ENCODE data around the gene MTUS2. TPM values are rescaled to one million over a fixed set of nuclear protein-coding genes. Genes with fewer than 3 reads are reported as not detected.

Gene MTUS2
- total and polyA plus RNA-seq, 10 of the 15 experiments (the other 5 are each of a cell fraction or from before 2014, with no cell fraction given) = under 0.01 to 0.05 (median 0.02) TPM; not detected in 6

- TF ChIP-seq MEF2B (IDR thresholded peaks at IDR 0.05; ENCODE audit: partially characterized antibody, poor library complexity, severe bottlenecking) = no peak
- TF ChIP-seq MYC (IDR thresholded peaks at IDR 0.05; ENCODE audit: insufficient read depth, insufficient read length, insufficient replicate concordance, low read length, severe bottlenecking) = no peak
- no peak for TF ChIP-seq RCOR1 (conservative IDR thresholded peaks at IDR 0.05; ENCODE audit: low read depth, low read length)
- TF ChIP-seq SUZ12 (IDR thresholded peaks at IDR 0.05; ENCODE audit: unreplicated experiment) = no peak
- TF ChIP-seq SREBF1 (IDR thresholded peaks at IDR 0.05; ENCODE audit: low read length) = no peak
- TF ChIP-seq SREBF2 (IDR thresholded peaks at IDR 0.05; ENCODE audit: low read length) = no peak
- no peak for TF ChIP-seq IRF5 (IDR thresholded peaks at IDR 0.05; ENCODE audit: borderline replicate concordance)
- no peak for TF ChIP-seq GATAD2B (conservative IDR thresholded peaks at IDR 0.05; ENCODE audit: low read depth)
These were observed 563.3 kb downstream of the MTUS2 start (continued) for GRCh38 chr13:29383476-29383875.

DNA sequence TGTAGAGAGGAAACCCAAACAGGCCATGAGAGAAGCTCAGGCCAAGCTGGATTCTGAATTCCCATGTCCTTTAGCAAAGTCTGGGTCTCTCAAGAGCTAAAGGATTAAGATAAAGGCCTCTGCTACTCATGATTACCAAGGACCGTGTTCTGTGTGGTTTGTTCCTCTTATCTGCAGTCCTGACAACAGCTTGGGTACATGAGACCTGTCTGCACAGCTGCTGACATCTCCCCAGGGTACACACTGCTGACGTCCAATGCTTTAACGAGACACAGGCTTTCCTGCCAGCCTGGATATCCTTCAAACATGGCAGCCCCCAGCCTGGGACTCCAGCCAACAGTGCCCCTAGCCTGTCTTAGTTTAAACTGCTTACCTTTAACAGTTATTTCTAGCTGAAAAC, 564.3 kb downstream of the MTUS2 start:
- H3K9me3 ChIP-seq (replicated peaks; ENCODE audit: control insufficient read depth, insufficient read depth, low read length) = no peaks in the 10 kb centered on the region
- no peaks in the 10 kb centered on the region for H3K79me2 ChIP-seq (ENCODE audit: control insufficient read depth, insufficient read depth, low read length)
- no peak for ATAC-seq
- H3K27ac ChIP-seq (ENCODE audit: control insufficient read depth, insufficient read depth) = no peak overlapping the region
- H3K27me3 ChIP-seq (replicated peaks in 1 of 2; ENCODE audit: control insufficient read depth in 2 of 2, insufficient read depth in 2 of 2, low read length in 1 of 2) = no peaks in the 10 kb centered on the region
- BruUV-seq (replicated peaks) = no TSS peak
- H3K9ac ChIP-seq (ENCODE audit: control insufficient read depth, insufficient read depth, low read length) = no peak overlapping the region
- no peak overlapping the region for H3K4me3 ChIP-seq
- DNase-seq (ENCODE audit: low read depth, low spot score) = no peak
- ChIA-PET SMC1A (ENCODE audit: uncharacterized antibody, unreplicated experiment) (no interaction called here), CTCF (no interaction called here), RAD21 (ENCODE audit: unreplicated experiment) (no interaction called here), POLR2A (no interaction called here)
- in situ Hi-C loops (cut with MboI) (no loop called here), intact Hi-C loops (cut with micrococcal nuclease; ENCODE audit: unreplicated experiment) (no loop called here)
- FAIRE-seq = no peak
- no peak overlapping the region for H3K4me2 ChIP-seq (ENCODE audit: control insufficient read depth, insufficient read depth)
- H4K20me1 ChIP-seq (ENCODE audit: control insufficient read depth, insufficient read depth) = no peaks in the 10 kb centered on the region
- no peak overlapping the region for H2AFZ ChIP-seq (ENCODE audit: control insufficient read depth, low read depth, low read length)
- H3K4me1 ChIP-seq (ENCODE audit: control insufficient read depth, insufficient read depth, low read length) = no peaks in the 10 kb centered on the region
- WGBS (ENCODE audit: insufficient coverage, insufficient replicate concordance, low lambda C conversion rate, missing lambda C conversion rate) = 17% methylated on average over 3 of the region's 3 CpGs
- no peaks in the 10 kb centered on the region for H3K36me3 ChIP-seq (ENCODE audit: control insufficient read depth in 2 of 2, insufficient read depth in 2 of 2, low read length in 1 of 2)
- no peak for TF ChIP-seq MXI1 (IDR thresholded peaks at IDR 0.05; ENCODE audit: low read depth, low read length)
- TF ChIP-seq ZNF274 (IDR thresholded peaks at IDR 0.05; ENCODE audit: insufficient read depth, insufficient read length) = no peak
- TF ChIP-seq, protein P1, sequence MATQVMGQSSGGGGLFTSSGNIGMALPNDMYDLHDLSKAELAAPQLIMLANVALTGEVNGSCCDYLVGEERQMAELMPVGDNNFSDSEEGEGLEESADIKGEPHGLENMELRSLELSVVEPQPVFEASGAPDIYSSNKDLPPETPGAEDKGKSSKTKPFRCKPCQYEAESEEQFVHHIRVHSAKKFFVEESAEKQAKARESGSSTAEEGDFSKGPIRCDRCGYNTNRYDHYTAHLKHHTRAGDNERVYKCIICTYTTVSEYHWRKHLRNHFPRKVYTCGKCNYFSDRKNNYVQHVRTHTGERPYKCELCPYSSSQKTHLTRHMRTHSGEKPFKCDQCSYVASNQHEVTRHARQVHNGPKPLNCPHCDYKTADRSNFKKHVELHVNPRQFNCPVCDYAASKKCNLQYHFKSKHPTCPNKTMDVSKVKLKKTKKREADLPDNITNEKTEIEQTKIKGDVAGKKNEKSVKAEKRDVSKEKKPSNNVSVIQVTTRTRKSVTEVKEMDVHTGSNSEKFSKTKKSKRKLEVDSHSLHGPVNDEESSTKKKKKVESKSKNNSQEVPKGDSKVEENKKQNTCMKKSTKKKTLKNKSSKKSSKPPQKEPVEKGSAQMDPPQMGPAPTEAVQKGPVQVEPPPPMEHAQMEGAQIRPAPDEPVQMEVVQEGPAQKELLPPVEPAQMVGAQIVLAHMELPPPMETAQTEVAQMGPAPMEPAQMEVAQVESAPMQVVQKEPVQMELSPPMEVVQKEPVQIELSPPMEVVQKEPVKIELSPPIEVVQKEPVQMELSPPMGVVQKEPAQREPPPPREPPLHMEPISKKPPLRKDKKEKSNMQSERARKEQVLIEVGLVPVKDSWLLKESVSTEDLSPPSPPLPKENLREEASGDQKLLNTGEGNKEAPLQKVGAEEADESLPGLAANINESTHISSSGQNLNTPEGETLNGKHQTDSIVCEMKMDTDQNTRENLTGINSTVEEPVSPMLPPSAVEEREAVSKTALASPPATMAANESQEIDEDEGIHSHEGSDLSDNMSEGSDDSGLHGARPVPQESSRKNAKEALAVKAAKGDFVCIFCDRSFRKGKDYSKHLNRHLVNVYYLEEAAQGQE (IDR thresholded peaks at IDR 0.05; ENCODE audit: low read depth, low read length) = no peak
- no peak for TF ChIP-seq SREBF2 (IDR thresholded peaks at IDR 0.05; ENCODE audit: low read length)
- no peak for TF ChIP-seq IRF4 (IDR thresholded peaks at IDR 0.05; ENCODE audit: low read depth, low read length)
- TF ChIP-seq, protein P2, sequence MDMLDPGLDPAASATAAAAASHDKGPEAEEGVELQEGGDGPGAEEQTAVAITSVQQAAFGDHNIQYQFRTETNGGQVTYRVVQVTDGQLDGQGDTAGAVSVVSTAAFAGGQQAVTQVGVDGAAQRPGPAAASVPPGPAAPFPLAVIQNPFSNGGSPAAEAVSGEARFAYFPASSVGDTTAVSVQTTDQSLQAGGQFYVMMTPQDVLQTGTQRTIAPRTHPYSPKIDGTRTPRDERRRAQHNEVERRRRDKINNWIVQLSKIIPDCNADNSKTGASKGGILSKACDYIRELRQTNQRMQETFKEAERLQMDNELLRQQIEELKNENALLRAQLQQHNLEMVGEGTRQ (IDR thresholded peaks at IDR 0.05; ENCODE audit: borderline replicate concordance, low read depth, low read length) = no peak
- TF ChIP-seq ESRRA (IDR thresholded peaks at IDR 0.05; ENCODE audit: low read length) = no peak
- TF ChIP-seq ASH2L (IDR thresholded peaks at IDR 0.05; ENCODE audit: borderline replicate concordance, low read depth) = no peak
- TF ChIP-seq ZBTB33 (IDR thresholded peaks at IDR 0.05) = no peak
- TF ChIP-seq STAT3 (IDR thresholded peaks at IDR 0.05; ENCODE audit: low read depth, low read length) = no peak
